IPS-NIHi7 (cell line): ENCODE measurements around the gene MAT2A.
"Not testable (repeated sequence)": the region's sequence is repeated elsewhere in the genome, so short reads cannot be mapped to it uniquely, and the experiment has no call there.

Experiments used
- DNase-seq: peaks from one replicate; pipeline ENCODE4 v3.0.0; 2012; ENCODE audit warnings: mixed read lengths; ENCODE audit errors: extremely low spot score

MAT2A gene

DNA sequence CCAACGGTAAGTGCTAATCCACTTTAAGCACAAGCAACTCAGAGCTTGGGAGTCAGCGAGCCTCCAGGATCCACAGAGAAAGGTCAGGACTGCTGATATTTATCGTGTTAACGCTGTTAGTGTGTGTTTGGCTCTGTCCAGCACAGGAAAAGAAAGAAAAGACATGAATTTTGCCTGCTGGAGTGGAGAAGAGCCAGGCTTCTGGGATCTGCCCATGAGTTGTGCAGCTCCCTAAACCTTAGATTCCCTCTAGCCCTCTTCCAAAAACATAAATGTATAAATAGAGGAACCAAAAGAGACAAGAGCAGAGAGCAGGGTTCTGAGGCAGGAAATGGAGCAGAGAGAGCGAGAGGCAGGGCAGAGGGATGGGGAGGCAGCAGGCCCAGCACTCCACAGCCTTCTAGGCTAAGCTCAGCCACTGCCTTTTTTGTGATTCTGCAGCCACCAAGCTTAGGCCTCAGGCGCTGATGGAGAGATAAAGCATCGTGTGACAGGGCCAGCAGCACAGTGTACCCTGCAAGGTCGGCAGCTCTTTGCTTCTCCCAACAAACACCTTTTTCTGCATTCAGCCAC lies 14.5 kb upstream of the MAT2A start:
- DNase-seq = peak; percentile 36

DNA sequence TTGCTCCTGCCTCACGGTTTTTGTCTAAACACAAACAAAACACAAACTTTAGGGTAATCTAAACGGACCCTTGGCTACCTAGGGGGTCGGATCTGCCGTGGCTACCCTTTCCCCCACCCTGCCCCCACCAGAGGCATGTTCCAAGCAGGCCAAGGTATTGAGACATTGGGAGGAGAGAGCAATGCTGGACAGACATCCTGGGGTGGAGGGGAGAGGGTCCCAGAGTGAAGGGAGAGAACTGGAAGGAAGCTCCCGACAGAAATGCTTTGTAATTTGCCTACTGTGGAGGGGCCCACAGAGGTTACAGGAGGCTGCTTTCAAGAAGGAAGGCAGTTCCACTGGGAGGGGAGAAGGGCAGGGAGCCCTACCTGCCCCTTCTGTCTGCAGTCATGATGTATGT lies 13.9 kb upstream of the MAT2A start:
- no peak for DNase-seq

DNA sequence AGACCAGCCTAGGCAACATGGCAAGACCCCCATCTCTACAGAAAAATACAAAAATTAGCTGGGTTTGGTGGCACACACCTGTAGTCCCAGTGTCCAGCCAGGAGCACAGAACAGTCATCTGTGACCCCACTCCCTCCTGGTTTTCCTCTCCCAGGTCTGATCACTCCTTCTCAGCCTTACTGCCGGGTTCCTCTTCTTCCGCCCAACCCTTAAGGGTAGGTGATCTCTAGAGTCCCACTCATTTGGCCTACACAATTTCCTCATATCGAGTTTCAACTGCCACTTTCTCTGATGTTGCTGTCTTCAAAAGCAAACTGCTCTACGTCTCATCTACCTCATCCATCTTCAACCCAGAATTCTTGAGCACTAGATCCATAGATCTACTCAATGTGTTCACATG lies 13.4 kb upstream of the MAT2A start:
- DNase-seq = no peak

DNA sequence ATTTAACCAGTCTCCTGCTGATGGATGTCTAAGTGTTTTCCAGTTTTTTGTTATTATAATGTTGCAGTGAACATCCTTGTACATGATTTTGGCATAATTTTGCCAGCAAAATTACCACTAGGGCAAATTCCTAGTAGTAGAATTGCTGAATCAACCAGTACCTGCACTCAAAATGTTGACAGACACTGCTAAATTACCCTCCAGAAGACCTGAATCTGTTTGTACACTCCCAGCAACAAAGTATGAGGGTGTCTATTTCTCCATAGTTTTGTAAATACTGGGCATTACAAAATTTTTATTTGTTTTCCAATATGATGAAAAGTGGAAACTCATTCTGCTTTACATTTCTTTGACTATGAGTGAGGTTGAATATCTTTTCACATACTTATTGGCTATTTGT lies 11.2 kb upstream of the MAT2A start:
- no peak for DNase-seq

DNA sequence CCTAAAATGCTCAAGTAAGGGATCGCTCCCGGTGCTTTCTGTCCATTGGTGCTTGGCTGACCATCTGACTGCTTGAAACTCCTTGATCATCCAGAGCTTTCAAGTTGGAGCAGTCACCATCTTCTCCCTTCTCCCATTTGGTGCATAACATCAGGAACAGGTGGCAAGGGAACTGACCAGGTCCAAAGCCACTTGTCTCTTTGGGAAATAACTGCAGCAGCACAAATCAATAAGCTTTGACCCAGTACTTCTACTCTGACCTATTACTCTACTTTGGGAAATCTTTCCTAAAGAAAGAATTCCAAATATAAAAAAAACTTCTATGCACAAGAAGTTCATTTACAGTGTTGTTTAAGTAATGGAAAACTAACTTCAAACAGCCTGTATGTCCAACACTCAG lies 10.6 kb upstream of the MAT2A start:
- no peak for DNase-seq

DNA sequence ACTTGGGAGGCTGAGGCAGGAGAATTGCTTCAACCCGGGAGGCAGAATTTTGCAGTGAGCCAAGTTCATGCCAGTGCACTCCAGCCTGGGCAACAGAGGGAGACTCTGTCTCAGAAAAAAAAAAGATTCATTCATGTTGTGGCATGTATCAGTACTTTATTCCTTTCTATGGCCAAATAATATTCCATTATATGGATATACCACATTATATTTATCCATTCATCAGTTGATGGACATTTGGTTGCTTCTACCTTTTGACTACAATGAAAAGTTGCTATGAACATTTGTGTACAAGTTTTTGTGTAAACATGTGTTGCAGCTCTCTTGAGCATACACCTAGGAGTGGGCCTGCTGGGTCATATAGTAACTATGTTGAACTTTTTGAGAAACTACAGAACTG lies 9.2 kb upstream of the MAT2A start:
- DNase-seq = no peak

DNA sequence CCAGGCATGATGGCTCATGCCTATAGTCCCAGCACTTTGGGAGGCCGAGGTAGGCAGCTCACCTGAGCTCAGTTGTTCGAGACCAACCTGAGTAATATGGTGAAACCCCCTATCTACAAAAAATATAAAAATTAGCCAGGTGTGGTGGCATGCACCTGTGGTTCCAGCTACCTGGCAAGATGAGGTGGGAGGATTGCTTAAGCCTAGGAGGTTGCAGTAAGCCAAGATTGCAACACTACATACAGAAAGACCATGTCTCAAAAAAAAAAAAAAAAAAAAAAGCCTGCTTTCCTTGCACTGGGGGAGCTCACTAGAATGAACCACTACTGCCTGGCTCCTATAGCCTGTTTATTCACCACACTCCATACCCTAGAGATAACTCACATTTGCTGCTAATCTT lies 7.4 kb upstream of the MAT2A start:
- DNase-seq = no peak

DNA sequence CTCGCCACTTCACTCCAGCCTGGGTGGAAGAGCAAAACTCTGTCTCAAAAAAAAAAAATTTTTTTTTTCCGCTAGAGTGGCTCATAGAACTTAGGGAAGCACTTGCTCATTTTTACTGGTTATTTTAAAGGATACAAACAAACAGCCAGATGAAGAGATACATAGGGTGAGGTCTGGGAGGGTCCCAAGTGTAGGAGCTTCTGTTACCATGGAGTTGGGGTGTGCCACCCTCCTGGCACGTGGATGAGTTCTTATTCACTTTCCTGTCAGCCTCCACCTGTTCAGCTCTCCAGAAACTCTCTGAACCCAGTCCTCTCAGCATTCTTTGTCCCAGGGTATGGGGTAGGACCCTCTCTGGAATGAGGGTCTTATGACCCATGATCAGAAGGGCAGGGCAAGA lies 4.9 kb upstream of the MAT2A start:
- DNase-seq = no peak

DNA sequence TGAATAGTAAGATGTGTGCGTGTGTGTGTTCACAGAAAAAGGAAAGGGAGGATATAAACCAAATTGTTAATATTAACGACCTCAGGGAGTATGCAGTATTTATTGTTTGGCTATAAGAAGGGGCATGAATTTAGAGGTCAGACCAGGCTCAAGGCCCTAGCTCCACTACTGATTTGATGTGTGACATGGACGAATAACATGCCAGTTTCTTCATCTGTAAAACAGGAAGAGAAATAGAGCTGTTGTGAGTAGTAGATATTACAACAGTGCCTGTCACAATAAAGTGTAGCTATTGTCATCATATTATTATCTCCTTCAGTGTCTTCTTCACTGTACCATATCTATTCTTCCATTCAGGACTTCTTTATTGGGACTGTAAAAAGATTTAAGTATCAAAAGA lies 4.1 kb upstream of the MAT2A start:
- no peak for DNase-seq

DNA sequence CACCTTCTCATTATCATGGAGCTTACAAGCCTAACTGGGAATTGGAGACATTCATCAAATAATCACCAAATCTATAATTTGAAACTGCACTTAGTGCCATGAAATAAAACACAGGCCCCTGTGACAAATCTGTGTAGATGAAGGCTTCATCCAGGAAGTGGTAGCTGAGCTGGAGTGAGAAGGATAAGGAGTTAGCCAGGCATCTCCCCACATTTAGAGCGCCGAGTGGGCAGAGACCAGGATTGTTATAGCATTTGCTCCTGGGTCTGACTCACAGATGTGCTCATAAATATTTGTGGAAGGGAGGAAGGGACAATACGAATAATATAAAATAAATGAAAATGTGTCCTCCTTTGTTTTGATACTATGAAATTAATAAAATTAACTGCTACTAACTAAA lies 2.5 kb upstream of the MAT2A start:
- DNase-seq = no peak

DNA sequence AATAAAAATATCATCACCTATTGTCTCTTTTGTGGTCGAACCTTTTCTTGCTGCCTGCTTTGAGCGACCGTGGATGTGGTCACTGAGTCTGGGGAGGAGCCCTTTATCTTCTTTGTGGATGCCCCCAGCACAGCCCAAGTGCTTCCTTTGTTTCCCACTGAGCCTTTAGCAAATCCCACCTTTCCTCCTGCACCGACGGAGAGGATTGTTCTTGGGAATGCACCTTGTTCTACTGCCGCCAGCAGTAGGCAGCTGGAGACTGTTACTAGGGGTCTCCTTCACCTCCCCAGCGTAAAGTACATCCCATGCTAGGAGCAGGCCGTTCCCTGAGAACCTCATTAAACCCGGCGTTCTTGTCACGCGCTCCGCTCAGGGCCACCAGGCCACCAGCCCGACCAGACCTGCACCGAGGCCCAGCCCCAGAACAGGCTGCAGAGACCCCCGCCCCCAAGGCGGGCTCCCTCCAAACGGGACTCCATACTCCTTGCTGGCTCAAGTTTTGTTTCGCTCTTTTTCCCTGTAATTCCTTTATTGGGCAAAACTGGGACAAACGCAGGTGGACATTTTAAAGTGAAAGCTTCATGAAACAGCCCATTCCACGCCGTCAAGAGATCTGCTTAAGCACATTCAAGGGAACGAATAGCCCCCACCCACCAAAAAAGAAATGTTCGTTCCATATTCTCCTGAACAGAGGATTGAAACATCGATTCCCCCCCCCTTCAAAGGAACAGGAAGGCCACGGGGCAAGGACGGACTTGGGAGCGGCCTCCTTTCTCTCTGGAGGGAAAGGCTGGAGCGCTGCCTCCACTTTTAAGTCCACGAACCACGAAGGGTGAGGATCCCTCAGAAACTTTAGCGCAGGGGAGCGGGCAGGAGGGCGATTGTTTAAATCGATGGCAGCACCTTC lies 1.1 kb upstream of the MAT2A start:
- DNase-seq = peak; percentile 46

DNA sequence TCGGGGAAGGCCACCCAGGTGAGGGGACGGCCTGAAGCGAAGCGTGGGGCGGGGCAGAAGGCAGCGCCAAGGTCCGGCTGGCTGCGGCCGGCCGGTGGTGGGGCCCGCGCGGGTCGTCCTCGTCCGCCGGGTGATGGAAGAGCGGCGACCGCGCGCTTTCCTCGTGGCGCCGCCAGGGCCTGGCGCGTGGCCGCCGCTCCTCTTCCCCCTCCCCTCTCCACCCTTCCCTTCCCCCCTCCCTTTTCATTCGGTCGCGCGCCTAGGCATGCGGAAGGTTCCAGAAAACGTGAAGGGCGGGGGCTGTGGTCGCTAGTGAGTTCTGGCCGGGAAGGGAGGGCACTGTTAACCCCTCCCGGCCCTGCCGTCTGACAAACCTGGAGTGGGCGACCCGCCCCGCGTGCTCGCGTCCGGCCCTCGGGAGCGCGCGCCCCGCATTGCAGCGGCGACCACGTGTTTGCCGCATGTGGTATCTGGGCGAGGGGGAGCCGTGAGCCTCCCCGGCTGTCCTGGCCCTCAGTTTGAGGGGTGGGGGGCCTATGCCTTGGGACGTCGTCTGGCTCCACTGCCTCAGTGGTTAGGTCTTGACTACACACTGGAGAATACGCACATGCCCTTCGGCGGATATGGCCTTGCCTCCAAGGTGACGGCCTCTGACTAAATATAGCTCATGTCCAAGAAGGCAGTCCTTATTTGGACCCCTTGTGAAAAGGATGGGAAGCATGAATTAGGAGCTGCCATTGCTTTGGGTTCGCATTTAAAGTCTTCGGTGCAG lies 579 bp downstream of the MAT2A start:
- peak; percentile 27 for DNase-seq

DNA sequence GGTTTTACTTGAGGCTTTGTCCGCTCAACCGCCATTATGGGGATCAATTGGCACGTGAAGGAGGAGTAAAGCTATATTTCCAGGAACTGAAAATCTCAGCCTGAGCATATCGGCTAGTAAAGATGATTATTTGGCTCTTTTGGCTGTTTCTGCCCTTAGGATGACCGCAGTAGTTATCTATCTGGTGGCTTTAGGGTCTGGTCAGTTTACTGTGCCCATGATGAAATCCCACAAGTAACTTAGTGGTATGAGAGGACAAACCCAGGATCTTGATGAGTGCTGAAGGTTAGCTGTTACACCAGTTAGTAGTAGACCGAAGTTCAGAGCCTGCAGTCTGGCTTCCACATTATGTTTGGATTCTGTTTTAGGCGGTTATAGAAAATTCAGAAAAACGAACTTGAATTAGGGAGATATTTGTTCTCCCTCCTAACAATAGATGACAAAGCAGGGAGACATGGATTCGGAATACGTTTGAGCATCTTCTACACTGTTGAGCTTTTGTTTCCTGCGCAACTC lies 1.2 kb downstream of the MAT2A start:
- no peak for DNase-seq

DNA sequence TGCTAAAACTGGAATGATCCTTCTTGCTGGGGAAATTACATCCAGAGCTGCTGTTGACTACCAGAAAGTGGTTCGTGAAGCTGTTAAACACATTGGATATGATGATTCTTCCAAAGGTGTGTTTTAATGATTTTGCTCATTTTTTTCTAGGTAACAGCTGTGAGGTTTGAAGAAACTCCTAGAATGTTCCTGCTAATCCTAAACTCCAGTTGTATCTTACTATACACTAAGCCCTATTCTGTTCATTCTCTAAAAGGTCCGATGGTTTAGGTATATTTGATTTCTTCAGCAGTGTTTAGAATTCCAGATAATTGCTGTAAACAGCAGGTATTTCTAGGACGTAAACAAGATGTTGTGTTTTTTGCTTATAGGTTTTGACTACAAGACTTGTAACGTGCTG lies 2.3 kb downstream of the MAT2A start:
- DNase-seq = no peak

DNA sequence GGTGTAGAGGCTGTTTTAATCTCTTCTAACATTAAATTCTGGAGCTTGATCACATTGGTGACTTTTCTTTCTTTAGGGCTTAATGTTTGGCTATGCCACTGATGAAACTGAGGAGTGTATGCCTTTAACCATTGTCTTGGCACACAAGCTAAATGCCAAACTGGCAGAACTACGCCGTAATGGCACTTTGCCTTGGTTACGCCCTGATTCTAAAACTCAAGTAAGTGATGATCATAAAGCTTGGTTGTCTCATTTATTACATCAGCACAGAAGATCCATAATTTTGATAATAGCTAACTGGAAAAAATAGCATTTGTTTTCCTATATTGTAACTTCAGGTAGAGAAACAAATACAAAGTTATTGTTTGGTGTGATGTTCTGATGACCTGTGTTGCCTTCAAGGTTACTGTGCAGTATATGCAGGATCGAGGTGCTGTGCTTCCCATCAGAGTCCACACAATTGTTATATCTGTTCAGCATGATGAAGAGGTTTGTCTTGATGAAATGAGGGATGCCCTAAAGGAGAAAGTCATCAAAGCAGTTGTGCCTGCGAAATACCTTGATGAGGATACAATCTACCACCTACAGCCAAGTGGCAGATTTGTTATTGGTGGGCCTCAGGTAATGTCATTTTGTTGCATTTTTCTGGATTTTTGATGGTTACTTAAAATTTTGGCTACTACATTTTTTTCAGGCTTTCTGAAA lies 2.9 kb downstream of the MAT2A start:
- DNase-seq = no peak

DNA sequence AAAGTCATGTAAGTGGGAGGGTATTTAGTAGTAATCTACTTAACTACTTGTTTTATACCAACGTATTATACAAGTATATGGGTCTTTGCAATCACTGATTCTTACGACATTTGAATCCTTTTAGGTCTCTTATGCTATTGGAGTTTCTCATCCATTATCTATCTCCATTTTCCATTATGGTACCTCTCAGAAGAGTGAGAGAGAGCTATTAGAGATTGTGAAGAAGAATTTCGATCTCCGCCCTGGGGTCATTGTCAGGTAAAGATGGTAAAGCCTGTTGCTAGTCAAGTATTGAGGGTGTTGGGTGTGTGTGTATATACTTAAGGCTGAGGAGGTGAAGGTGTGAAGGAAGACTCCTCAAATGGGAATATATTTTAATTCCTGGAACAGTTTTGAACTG lies 3.8 kb downstream of the MAT2A start:
- DNase-seq = no peak

DNA sequence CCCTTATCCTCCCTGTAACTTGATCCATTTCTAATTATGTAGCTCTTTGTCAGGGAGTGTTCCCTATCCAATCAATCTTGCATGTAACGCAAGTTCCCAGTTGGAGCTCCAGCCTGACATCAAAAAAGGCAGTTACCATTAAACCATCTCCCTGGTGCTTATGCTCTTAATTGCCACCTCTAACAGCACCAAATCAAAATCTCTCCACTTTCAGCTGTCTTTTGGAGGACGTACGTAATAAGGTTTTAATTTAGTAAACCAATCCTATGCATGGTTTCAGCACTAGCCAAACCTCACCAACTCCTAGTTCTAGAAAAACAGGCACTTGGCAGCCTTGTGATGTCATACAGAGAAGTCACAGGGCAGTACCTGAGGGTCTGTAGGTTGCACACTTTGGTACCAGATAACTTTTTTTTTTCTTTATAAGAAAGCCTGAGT lies 5.3 kb downstream of the MAT2A start:
- DNase-seq = not testable (repeated sequence)

DNA sequence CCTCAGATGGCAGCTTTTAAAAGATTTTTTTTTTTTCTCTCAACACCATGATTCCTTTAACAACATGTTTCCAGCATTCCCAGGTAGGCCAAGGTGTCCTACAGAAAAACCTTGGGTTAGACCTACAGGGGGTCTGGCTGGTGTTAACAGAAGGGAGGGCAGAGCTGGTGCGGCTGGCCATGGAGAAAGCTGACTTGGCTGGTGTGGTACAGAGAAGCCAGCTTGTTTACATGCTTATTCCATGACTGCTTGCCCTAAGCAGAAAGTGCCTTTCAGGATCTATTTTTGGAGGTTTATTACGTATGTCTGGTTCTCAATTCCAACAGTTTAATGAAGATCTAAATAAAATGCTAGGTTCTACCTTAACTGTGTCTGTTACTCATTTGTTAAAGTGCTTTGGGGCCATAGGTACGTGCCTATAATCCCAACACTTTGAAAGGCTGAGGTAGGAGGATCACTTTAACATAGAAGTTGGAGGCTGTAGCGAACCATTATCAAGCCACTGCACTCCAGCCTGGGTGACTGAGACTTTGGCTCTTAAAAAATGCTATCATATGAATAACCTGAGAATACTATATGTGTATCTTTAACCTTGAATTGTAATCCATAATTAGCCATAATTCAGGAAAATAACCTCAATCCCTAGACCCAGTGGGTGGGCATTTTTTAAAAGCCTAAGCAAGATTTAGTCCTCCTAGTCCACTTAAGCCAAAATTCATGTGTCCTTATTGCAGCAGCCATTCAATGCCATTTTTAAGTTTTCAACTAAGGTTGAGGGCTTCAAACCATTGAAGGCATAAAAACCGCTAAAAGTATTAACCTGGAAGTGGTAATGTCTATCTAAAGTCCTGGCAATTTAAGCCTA lies 6.2 kb downstream of the MAT2A start:
- DNase-seq = not testable (repeated sequence)

DNA sequence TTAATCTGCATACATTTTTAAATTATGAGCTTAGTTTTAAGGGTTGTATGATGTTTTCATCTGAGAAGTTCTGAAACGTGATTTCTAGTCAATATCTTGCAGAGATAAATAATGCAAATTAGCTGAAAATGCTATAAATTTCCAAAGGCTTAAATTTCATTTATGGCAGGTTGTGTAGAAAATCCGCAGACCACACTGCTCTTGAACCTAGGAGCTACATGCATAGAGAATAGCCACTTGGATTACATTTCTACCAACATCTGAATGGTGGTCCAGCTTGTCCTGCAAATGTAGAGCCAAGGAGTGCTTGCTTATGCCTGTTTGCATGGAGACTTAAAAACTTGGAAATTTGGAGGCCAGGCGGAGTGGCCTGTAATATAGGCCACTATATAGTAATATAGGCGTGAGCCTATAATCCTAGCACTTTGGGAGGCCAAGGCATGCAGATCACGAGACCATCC lies 6.8 kb downstream of the MAT2A start:
- no peak for DNase-seq

DNA sequence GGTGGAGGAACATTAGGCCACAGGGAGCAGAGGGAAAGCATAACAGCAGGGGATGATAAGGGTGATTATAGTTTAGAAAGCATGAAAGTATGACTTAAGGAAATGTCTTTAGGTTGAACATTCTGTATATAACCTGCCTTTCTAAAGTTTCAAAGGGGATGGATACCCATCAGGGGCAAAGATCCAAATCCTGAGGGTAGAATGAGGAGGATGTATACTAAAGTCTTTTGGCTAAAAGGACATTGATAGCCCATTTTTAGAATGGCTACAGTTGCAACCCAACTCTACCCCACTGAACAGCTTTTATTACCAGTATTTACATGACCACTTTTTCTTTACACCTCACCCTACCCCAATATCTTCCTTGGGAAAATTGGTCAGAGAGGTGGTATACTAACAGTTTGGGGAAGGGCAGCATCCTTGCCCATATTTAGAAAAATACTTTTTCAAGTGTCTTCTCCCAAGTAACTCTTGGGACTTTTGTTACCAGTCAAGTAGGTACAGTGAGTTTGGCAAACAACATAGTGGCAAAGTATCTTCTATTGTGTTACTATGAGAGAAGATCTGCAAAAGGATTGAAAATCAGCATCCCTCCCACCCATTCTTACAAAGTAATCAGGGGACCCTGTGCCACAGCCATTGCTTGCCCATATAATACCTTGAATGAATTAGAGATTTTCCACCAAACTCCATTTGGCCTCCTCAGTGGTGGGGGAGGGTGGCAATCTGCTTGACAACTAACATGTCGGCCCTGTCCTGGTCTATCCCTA lies 8.3 kb downstream of the MAT2A start:
- no peak for DNase-seq
